Kidney epithelial cell (primary cell): Measurements from ENCODE around the gene SHANK3. TPM values are rescaled to one million over a fixed set of nuclear protein-coding genes. Genes with fewer than 3 reads are reported as not detected.

Source experiments
- DNase-seq: peaks from one replicate; pipeline ENCODE4 v3.0.0-alpha.2; 2010; ENCODE audit warnings: low read depth
- H3K27me3 ChIP-seq: 2 replicates; pipeline ENCODE4 v1.6.0; 2011; ENCODE audit warnings: low read length; ENCODE audit not compliant: control insufficient read depth, insufficient read depth
- H3K36me3 ChIP-seq: 2 replicates; pipeline ENCODE4 v1.5.1; 2011; ENCODE audit warnings: low read length; ENCODE audit not compliant: control insufficient read depth, insufficient read depth
- H3K4me3 ChIP-seq: 2 replicates; pipeline ENCODE4 v1.5.1; 2011; ENCODE audit warnings: low read depth, mild to moderate bottlenecking, control low read depth, low read length
- total RNA-seq: library from RNA; depleted of rRNA; stranded (reverse); fragments of >200 nt; gene quantifications from 2 replicates; pipeline ENCODE4 v1.2.3, GENCODE V29; 2015
- TF ChIP-seq, protein P1 (sequence below): IDR thresholded peaks from 2 replicates; pipeline ENCODE4 v1.5.1; 2011; ENCODE audit warnings: mild to moderate bottlenecking, moderate library complexity, low read length, control low read depth, inconsistent platforms; ENCODE audit not compliant: insufficient read depth, poor library complexity, severe bottlenecking

SHANK3 gene
- total RNA-seq, 1 donor from 2014 or later = 3.8 TPM

DNA sequence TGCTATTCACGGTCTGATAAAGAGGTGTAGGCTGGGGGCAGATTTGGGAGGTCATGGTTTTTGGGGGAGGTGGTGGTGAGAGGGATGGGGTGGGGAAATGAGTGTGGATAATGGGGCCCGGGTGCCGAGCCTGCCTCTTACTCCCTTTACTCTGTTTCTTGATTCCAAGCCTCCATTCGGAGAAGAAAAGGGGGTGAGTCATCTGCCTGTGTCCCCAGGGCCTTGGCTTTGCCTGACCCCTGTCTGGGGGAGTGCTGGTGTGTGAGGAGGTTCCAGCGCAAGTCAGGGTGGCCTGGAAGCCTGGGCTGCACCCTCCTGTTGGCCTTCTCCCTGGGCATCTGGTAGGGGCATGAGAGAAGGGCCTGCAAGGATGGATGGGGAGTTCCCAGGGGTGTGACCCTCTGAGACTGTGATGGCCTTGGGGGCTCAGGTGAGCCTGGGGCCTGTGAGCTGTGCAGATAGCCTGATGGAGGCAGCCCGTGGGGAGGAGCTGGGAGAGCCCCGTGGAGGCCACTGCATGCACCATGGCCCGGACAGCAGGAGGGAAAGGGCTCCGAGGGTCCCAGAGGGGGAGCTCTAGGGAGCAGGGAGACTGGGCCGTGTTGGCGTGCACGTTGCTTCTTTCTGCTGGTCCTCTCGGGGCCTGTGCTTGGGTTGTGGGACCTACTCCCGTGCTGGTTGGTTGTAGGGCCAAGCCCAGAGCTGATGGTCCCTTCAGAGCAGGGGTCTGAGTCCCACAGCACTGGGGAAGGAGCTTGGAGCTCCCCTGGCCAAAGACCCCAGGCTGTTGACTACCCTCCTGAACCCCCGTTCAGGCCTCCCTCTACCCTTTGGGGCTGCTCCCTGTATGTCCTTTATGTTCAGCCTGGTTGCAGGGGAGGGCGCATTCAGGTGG lies 39.1 kb downstream of the SHANK3 start:
- H3K27me3 ChIP-seq = peaks cover 2% of the 10 kb centered on the region
- TF ChIP-seq, protein P1, sequence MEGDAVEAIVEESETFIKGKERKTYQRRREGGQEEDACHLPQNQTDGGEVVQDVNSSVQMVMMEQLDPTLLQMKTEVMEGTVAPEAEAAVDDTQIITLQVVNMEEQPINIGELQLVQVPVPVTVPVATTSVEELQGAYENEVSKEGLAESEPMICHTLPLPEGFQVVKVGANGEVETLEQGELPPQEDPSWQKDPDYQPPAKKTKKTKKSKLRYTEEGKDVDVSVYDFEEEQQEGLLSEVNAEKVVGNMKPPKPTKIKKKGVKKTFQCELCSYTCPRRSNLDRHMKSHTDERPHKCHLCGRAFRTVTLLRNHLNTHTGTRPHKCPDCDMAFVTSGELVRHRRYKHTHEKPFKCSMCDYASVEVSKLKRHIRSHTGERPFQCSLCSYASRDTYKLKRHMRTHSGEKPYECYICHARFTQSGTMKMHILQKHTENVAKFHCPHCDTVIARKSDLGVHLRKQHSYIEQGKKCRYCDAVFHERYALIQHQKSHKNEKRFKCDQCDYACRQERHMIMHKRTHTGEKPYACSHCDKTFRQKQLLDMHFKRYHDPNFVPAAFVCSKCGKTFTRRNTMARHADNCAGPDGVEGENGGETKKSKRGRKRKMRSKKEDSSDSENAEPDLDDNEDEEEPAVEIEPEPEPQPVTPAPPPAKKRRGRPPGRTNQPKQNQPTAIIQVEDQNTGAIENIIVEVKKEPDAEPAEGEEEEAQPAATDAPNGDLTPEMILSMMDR = no peak
- no peak overlapping the region for H3K4me3 ChIP-seq
- no peak for DNase-seq
- H3K36me3 ChIP-seq = no peaks in the 10 kb centered on the region

DNA sequence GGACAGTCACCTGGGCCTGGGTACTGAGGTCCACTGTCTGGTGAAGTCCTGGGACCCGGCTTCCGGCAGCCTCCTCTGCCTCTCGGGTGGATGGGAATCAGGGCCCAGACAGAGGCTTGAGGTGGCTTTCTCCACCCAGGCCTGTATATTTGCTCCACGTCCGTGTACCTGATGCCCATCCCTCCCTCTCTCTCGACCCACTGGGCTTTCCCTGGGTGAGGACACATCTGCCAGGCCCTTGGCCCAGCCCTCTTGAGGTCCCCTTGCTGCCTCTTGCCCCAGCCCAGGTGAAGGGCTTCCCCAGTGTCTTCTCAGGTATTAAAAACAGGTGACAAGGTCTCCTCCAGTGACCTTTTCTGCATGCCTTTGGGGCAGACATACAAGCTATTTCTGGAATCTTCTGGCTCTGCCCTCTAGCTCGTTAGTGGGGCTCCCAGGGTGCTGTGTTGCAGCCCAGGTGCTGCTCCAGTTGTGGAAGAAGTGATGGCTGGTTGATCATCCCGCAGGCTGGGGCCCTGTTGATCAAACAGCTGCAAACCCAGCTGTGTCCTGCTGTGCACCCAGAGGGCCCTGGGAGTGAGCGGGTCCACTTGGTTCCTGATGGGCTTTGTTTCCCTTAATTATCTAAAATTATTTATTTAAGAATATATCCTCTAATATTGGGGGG lies 39.9 kb downstream of the SHANK3 start:
- no peak for DNase-seq
- no peaks in the 10 kb centered on the region for H3K36me3 ChIP-seq
- H3K4me3 ChIP-seq = no peak overlapping the region
- H3K27me3 ChIP-seq = peaks cover 2% of the 10 kb centered on the region
- TF ChIP-seq, protein P1 = no peak

DNA sequence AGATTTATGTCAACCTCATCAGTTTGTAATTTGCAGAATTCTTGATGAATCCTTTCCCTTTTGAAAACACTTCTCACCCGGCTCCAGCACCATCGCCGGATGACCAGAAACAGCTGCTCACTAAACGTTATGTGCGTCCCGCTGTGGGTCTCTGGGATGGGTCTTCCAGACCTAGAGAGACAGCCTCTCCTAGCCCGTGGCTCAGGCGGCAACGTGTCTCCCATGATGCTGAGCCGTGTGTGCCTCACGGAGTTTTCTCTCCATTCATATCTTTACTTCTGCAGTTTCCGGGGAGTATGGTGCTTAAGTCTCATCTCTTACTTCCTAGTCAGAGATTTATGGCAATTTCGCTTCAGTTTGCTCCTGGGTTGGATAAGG lies 40.4 kb downstream of the SHANK3 start:
- Histone ChIP-seq H3K36me3 (no peaks in the 10 kb centered on the region), H3K27me3 (peaks cover 4% of the 10 kb centered on the region), H3K4me3 (no peak overlapping the region)
- TF ChIP-seq, protein P1 = no peak
- DNase-seq = no peak

DNA sequence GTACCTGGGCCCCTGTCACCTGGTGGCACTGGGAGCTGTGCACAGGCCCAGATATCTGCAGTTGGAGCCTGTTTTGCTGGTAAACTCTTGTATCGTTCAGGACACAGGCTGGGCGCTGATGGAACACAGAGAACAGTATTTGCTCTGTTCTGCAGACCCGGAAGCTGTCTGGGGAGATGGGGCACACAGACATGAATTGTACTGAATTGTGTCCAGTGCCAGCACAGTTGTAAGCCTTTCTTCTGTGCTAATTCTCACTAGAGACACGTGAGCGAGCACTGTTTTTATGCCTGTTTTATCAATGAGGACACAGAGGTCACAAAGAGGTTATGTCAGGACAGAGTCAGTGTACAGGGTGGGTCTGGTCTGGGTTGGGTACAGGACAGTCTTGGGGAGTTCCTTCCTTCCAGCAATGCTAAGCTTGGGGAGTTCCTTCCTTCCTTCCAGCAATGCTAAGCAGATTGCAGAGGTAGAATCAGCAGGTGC lies 41.0 kb downstream of the SHANK3 start:
- H3K36me3 ChIP-seq = no peaks in the 10 kb centered on the region
- no peak overlapping the region for H3K4me3 ChIP-seq
- TF ChIP-seq, protein P1 = no peak

DNA sequence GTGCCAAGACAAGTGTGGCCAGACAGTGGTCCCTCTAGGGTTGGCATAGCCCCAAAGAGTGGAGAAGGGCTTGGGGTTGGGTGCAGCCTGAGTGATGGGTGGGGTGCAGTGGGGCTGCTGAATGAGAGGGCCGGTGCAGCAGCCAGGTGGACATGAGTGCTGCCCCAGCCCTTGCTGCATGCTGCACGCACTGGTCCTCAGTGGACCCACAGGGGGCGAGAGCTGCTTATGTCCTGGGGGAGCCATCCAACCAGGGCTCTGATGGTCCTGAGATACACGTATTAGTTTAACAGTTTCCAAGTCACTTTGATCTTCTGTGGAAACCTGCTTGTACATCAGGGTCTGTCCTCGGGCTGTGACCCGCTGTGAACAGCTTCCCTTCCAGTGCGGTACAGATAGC lies 41.5 kb downstream of the SHANK3 start:
- Histone ChIP-seq H3K36me3 (no peaks in the 10 kb centered on the region), H3K27me3 (peaks cover 10% of the 10 kb centered on the region), H3K4me3 (no peak overlapping the region)
- DNase-seq = no peak
- TF ChIP-seq, protein P1 = no peak

More for the DNA sequence above, 41.0 kb downstream of the SHANK3 start:
- DNase-seq = no peak
- H3K27me3 ChIP-seq = peaks cover 5% of the 10 kb centered on the region
